ENCODE data around the gene LIN28B. TPM values are rescaled to one million over a fixed set of nuclear protein-coding genes. Genes with fewer than 3 reads are reported as not detected.

Gene LIN28B
- total RNA-seq, 4 donors from 2014 or later = not detected

DNA sequence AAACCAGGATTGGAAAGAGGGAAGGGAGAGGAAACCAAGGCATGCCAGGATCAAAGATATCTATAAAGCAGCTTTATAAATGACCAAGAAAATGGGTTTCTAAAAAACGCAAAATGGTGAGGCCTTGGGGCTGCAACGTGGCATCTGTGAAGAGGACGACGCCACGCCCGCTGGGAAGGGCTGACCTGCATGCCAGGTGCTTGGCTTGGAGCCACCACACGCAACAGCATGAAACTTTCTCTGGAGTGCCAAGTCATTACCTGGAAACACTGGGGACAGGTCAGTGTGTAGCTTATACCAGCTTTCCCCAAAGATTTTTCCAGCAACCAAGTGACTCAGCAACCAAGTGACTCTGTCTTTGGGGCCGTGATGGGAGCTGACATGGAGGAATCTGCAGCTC is 140.4 kb downstream of the LIN28B start:
- intact Hi-C loops (cut with DNase I; ENCODE audit: low total_unique reads) = no loop called here

DNA sequence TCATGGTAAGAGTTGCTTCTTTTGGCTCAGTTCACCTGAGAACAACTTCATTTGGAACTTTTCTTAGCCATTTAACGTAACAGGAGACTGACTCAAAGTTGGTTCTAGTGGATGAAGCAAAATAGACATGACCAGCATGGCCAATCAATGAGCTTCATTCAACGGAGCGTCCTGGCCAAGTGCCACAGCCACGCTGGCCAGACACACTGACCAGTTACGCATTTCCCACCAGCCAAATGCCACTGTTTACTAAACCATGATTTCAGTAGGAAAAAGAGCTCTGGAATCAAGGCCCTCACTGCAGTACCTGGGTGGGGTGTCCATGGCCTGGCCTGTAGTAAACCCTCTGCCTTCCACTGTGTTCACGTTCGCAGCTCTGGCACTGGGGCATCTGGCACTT is 142.5 kb downstream of the LIN28B start:
- WGBS, 2 donors = 89 to 97% methylated on average over 7 of the region's 7 CpGs
- TF ChIP-seq, protein P1, sequence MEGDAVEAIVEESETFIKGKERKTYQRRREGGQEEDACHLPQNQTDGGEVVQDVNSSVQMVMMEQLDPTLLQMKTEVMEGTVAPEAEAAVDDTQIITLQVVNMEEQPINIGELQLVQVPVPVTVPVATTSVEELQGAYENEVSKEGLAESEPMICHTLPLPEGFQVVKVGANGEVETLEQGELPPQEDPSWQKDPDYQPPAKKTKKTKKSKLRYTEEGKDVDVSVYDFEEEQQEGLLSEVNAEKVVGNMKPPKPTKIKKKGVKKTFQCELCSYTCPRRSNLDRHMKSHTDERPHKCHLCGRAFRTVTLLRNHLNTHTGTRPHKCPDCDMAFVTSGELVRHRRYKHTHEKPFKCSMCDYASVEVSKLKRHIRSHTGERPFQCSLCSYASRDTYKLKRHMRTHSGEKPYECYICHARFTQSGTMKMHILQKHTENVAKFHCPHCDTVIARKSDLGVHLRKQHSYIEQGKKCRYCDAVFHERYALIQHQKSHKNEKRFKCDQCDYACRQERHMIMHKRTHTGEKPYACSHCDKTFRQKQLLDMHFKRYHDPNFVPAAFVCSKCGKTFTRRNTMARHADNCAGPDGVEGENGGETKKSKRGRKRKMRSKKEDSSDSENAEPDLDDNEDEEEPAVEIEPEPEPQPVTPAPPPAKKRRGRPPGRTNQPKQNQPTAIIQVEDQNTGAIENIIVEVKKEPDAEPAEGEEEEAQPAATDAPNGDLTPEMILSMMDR (IDR thresholded peaks at IDR 0.05) = no peak
- TF ChIP-seq POLR2A (IDR thresholded peaks at IDR 0.05) = no peak
- no peak overlapping the region for H3K4me3 ChIP-seq (ENCODE audit: low read depth, poor library complexity, severe bottlenecking)
- no peak for DNase-seq (ENCODE audit: low spot score in 2 of 2)
- intact Hi-C loops (cut with DNase I; ENCODE audit: low total_unique reads) = no loop called here

More for the DNA sequence above, 140.4 kb downstream of the LIN28B start:
- DNase-seq (ENCODE audit: low spot score in 2 of 2) = no peak
- 60 to 61% methylated on average over 8 of the region's 8 CpGs for WGBS, 2 donors
- TF ChIP-seq, protein P1 (IDR thresholded peaks at IDR 0.05) = no peak
- no peak for TF ChIP-seq POLR2A (IDR thresholded peaks at IDR 0.05)
- no peak overlapping the region for H3K4me3 ChIP-seq (ENCODE audit: low read depth, poor library complexity, severe bottlenecking)

DNA sequence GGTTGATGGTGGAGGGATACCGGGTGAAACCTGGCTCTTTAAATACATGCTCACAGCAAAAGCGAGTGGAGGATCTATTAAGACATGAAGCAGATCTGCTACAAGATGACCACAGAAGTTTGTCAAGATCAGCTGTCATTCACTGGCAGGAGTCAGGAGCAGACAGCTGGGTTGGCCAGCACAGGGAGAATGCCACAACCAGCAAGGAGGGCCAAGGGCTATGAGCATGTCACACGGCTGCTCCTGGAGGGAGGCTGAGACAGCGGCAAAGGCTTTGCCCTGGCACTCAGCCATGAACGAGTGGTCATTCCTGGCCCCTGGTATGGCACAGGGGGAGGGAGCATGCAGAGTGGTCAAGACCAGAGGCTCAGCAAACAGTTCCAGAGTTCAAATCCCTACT is 145.3 kb downstream of the LIN28B start:
- DNase-seq (ENCODE audit: low spot score in 2 of 2) = no peak
- WGBS, 2 donors = 87 to 92% methylated on average over 3 to 5 of the region's 5 CpGs

DNA sequence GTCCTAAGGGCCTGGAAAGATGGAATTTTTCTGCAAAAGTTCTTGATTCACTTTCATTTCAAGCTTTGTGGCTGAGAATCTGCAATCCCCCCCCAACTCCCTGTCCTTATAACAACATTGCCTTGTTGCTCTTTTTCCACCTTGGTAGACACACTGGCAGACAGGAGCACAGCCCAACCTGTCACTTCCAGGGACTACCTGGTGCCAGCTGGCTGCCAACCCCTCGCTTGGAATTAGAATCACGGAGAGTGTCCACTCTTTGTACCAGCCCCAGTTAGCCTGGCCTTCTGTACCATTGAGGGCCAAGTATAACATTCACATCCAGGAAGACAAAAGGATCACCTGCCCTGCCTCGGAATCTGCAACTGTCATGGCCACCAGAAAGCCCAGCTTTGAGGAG is 148.2 kb downstream of the LIN28B start:
- intact Hi-C loops (cut with DNase I; ENCODE audit: low total_unique reads) = no loop called here
- no peak for DNase-seq (ENCODE audit: low spot score in 2 of 2)
- TF ChIP-seq, protein P1 (IDR thresholded peaks at IDR 0.05) = no peak
- TF ChIP-seq POLR2A (IDR thresholded peaks at IDR 0.05) = no peak
- 100% methylated on average over 3 of the region's 3 CpGs for WGBS, 2 donors
- H3K4me3 ChIP-seq (ENCODE audit: low read depth, poor library complexity, severe bottlenecking) = no peak overlapping the region

More for the DNA sequence above, 145.3 kb downstream of the LIN28B start:
- H3K4me3 ChIP-seq (ENCODE audit: low read depth, poor library complexity, severe bottlenecking) = no peak overlapping the region
- intact Hi-C loops (cut with DNase I; ENCODE audit: low total_unique reads) = no loop called here
- no peak for TF ChIP-seq POLR2A (IDR thresholded peaks at IDR 0.05)
- TF ChIP-seq, protein P1 (IDR thresholded peaks at IDR 0.05) = no peak

DNA sequence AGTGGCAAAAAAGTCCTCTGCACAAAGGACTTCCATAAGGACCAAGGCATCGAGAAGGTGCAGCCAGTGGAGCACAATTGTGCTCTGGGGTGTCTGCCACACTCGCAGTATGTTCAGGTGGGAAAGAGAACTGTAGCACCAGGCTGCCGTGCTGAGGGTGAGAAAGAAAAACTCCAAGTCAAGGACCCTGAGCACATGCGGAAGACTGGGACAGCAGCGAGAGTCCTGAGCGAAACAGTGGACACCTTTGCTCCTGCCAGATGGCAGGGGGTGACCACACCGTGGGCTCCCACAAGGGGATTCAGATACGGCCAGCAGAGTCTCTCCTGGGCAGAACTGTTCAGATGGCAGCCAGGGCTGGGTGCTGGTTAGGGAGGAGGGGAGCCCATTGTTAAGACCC is 149.4 kb downstream of the LIN28B start:
- WGBS, 2 donors = 91 to 95% methylated on average over 8 of the region's 8 CpGs
- no peak for DNase-seq (ENCODE audit: low spot score in 2 of 2)
- H3K4me3 ChIP-seq (ENCODE audit: low read depth, poor library complexity, severe bottlenecking) = no peak overlapping the region
- no peak for TF ChIP-seq POLR2A (IDR thresholded peaks at IDR 0.05)
- TF ChIP-seq, protein P1 (IDR thresholded peaks at IDR 0.05) = no peak
- intact Hi-C loops (cut with DNase I; ENCODE audit: low total_unique reads) = no loop called here

DNA sequence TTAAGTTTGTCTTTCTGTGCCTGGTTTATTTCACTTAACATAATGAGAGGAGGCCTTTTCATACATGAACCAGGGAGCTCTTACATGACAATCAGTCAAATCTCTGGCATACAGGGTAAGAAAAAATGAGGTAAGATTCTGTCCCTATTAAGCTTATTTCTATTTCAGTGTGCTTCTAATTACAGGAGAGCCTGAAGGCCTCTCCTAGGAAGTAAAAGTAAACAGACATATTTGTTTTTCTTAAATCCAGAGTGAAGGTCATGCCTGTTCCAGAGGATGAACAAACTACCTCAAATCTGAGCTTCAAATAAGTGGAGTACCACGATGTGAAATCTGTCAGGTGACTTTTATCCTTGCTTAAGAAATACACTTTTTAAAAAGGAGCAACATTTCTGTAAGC is 150.3 kb downstream of the LIN28B start:
- intact Hi-C loops (cut with DNase I; ENCODE audit: low total_unique reads) = no loop called here
- 73 to 79% methylated on average over 1 of the region's 1 CpG for WGBS, 2 donors
- DNase-seq (ENCODE audit: low spot score in 2 of 2) = no peak
- H3K4me3 ChIP-seq (ENCODE audit: low read depth, poor library complexity, severe bottlenecking) = no peak overlapping the region
- TF ChIP-seq, protein P1 (IDR thresholded peaks at IDR 0.05) = no peak
- TF ChIP-seq POLR2A (IDR thresholded peaks at IDR 0.05) = no peak

All from lower leg skin (tissue), 4 donors.